ENCODE results near the gene RPL27A. TPM values are rescaled to one million over a fixed set of nuclear protein-coding genes. Genes with fewer than 3 reads are reported as not detected.

The RPL27A gene
- total RNA-seq, 1 experiment from 2014 or later = 585 TPM

DNA sequence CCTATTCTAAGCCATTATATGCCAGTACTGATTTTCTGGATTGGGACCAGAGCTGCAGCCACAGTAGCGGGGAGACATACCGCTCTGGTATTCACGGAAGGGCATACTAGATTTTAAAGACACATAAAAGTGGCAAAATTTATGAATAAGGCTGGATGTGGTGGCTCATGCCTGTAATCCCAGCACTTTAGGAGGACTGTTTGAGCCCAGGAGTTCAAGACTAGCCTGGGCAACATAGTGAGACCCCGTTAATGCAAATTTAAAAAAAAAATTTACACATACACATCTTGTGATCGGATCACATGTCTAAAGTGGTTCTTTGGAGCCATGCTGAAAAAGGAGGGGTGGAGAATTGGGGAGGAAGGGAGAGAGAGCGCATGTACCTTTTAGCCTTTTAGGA is 9.0 kb downstream of the RPL27A start:
- CTCF ChIA-PET = no interaction called here
- Mint-ChIP-seq H3K27ac (ENCODE audit: unreplicated experiment) (no peak overlapping the region), H3K27me3 (ENCODE audit: unreplicated experiment) (no peaks in the 10 kb centered on the region), H3K4me3 (ENCODE audit: low read depth, unreplicated experiment) (no peak overlapping the region), H3K36me3 (ENCODE audit: insufficient read depth, unreplicated experiment) (peaks cover 61% of the 10 kb centered on the region), H3K9me3 (ENCODE audit: low read depth, unreplicated experiment) (no peaks in the 10 kb centered on the region), H3K4me1 (ENCODE audit: low read depth, unreplicated experiment) (peaks cover 20% of the 10 kb centered on the region)
- no peak for DNase-seq
- intact Hi-C loops (cut with micrococcal nuclease; ENCODE audit: unreplicated experiment) = no loop called here
- TF ChIP-seq, protein P1, sequence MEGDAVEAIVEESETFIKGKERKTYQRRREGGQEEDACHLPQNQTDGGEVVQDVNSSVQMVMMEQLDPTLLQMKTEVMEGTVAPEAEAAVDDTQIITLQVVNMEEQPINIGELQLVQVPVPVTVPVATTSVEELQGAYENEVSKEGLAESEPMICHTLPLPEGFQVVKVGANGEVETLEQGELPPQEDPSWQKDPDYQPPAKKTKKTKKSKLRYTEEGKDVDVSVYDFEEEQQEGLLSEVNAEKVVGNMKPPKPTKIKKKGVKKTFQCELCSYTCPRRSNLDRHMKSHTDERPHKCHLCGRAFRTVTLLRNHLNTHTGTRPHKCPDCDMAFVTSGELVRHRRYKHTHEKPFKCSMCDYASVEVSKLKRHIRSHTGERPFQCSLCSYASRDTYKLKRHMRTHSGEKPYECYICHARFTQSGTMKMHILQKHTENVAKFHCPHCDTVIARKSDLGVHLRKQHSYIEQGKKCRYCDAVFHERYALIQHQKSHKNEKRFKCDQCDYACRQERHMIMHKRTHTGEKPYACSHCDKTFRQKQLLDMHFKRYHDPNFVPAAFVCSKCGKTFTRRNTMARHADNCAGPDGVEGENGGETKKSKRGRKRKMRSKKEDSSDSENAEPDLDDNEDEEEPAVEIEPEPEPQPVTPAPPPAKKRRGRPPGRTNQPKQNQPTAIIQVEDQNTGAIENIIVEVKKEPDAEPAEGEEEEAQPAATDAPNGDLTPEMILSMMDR (IDR thresholded peaks at IDR 0.05; ENCODE audit: unreplicated experiment) = no peak
- no TSS peak for BruUV-seq (replicated peaks)

DNA sequence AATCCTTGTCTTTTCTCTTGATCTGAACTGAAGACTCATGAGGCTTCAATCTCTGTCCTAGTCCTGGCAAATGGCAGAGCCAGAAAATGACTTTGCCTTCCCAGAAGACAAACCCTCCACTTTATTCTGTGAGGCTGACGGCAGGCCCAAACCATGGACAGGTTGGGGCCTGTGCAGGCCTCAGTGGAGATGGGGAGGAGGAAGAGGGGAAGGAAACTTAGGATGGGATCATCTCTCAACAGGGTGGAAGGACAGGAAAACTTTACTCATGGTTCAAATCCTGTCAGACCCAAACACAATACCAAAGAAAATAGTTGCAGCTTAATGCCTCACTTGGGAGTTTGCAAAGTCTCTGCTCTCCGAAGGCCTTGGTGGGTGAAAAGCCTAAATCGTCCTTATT is 9.8 kb downstream of the RPL27A start:
- Mint-ChIP-seq H3K27me3 (ENCODE audit: unreplicated experiment) (no peaks in the 10 kb centered on the region), H3K27ac (ENCODE audit: unreplicated experiment) (no peak overlapping the region), H3K9me3 (ENCODE audit: low read depth, unreplicated experiment) (no peaks in the 10 kb centered on the region), H3K4me3 (ENCODE audit: low read depth, unreplicated experiment) (no peak overlapping the region), H3K36me3 (ENCODE audit: insufficient read depth, unreplicated experiment) (peaks cover 58% of the 10 kb centered on the region), H3K4me1 (ENCODE audit: low read depth, unreplicated experiment) (peaks cover 20% of the 10 kb centered on the region)
- intact Hi-C loops (cut with micrococcal nuclease; ENCODE audit: unreplicated experiment) = no loop called here
- CTCF ChIA-PET = interaction anchor here (0.6 kb wide), 1 partner anchor 564 kb away, joined by 3 read pairs; no protein-coding TSS in a partner anchor
- DNase-seq = no peak
- TF ChIP-seq, protein P1 (IDR thresholded peaks at IDR 0.05; ENCODE audit: unreplicated experiment) = no peak
- BruUV-seq (replicated peaks) = no TSS peak

DNA sequence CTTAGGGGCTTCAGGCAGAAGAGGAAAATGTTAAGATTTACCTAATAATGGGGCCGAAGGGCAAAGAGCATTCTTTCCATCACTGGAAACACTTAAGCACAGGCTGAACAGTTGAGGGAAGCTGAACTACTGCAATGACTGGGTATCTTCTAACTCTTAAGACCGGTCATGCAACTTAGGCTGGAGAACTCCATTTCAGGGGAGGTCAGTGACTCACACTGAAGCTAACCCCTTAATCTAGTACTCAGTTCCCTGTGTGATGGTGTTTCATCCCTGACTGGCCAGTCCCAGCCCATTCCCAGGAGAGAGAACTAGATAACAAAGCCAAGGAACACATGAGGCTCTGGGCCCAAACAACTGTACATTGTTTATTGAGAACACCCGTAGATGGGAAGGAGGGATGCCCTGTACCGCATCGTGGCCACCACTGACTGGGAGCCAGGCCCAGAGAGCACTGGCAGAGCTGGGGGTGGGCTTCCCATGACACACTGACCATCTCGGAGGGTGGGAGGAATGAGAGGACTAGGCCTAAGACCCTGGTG is 10.5 kb downstream of the RPL27A start:
- Mint-ChIP-seq H3K27ac (ENCODE audit: unreplicated experiment) (no peak overlapping the region), H3K9me3 (ENCODE audit: low read depth, unreplicated experiment) (no peaks in the 10 kb centered on the region), H3K27me3 (ENCODE audit: unreplicated experiment) (no peaks in the 10 kb centered on the region), H3K4me3 (ENCODE audit: low read depth, unreplicated experiment) (no peak overlapping the region), H3K4me1 (ENCODE audit: low read depth, unreplicated experiment) (peaks cover 14% of the 10 kb centered on the region), H3K36me3 (ENCODE audit: insufficient read depth, unreplicated experiment) (peaks cover 54% of the 10 kb centered on the region)
- no peak for DNase-seq
- no TSS peak for BruUV-seq (replicated peaks)
- CTCF ChIA-PET = no interaction called here
- TF ChIP-seq, protein P1 (IDR thresholded peaks at IDR 0.05; ENCODE audit: unreplicated experiment) = no peak
- intact Hi-C loops (cut with micrococcal nuclease; ENCODE audit: unreplicated experiment) = no loop called here

GRCh38 chr11:8693555-8693954 is 11.0 kb downstream of the RPL27A start:
- Mint-ChIP-seq H3K36me3 (ENCODE audit: insufficient read depth, unreplicated experiment) (peaks cover 52% of the 10 kb centered on the region), H3K4me1 (ENCODE audit: low read depth, unreplicated experiment) (peaks cover 15% of the 10 kb centered on the region), H3K27me3 (ENCODE audit: unreplicated experiment) (no peaks in the 10 kb centered on the region), H3K4me3 (ENCODE audit: low read depth, unreplicated experiment) (no peak overlapping the region), H3K9me3 (ENCODE audit: low read depth, unreplicated experiment) (no peaks in the 10 kb centered on the region), H3K27ac (ENCODE audit: unreplicated experiment) (no peak overlapping the region)
- no TSS peak for BruUV-seq (replicated peaks)
- CTCF ChIA-PET = no interaction called here
- TF ChIP-seq, protein P1 (IDR thresholded peaks at IDR 0.05; ENCODE audit: unreplicated experiment) = no peak
- DNase-seq = no peak
- intact Hi-C loops (cut with micrococcal nuclease; ENCODE audit: unreplicated experiment) = no loop called here
